ENCODE results near the gene ARHGAP21.
A peak's percentile ranks its signal among the peaks of the same experiment; 100 is the strongest.
"Not testable (repeated sequence)": the region's sequence is repeated elsewhere in the genome, so short reads cannot be mapped to it uniquely, and the experiment has no call there.

ARHGAP21 gene

GRCh38 chr10:24642921-24643678 lies 80.6 kb downstream of the ARHGAP21 start:
- peak; percentile 81 for DNase-seq (ENCODE audit: low read depth)
- in situ Hi-C loops (cut with HindIII; ENCODE audit: low sequenced_read_pairs) = no loop called here
- peak; percentile 65 for TF ChIP-seq CTCF (IDR thresholded peaks at IDR 0.05; ENCODE audit: low read depth, low read length, missing control alignments)
- no peak overlapping the region for H3K4me3 ChIP-seq (ENCODE audit: low read depth, low read length)

- H3K4me3 ChIP-seq (ENCODE audit: low read depth, low read length) = no peak overlapping the region
- no peak for TF ChIP-seq CTCF (IDR thresholded peaks at IDR 0.05; ENCODE audit: low read depth, low read length, missing control alignments)
- no peak for DNase-seq (ENCODE audit: low read depth)
- in situ Hi-C loops (cut with HindIII; ENCODE audit: low sequenced_read_pairs) = no loop called here
Measured at GRCh38 chr10:24639124-24639523, 84.6 kb downstream of the ARHGAP21 start.

GRCh38 chr10:24625778-24626177 lies 97.9 kb downstream of the ARHGAP21 start:
- no peak for DNase-seq (ENCODE audit: low read depth)
- H3K4me3 ChIP-seq (ENCODE audit: low read depth, low read length) = no peak overlapping the region
- no peak for TF ChIP-seq CTCF (IDR thresholded peaks at IDR 0.05; ENCODE audit: low read depth, low read length, missing control alignments)
- in situ Hi-C loops (cut with HindIII; ENCODE audit: low sequenced_read_pairs) = no loop called here

GRCh38 chr10:24623383-24623782 lies 100.3 kb downstream of the ARHGAP21 start:
- in situ Hi-C loops (cut with HindIII; ENCODE audit: low sequenced_read_pairs) = no loop called here
- TF ChIP-seq CTCF (IDR thresholded peaks at IDR 0.05; ENCODE audit: low read depth, low read length, missing control alignments) = no peak

GRCh38 chr10:24622781-24623301 lies 100.8 kb downstream of the ARHGAP21 start:
- in situ Hi-C loops (cut with HindIII; ENCODE audit: low sequenced_read_pairs) = no loop called here
- H3K4me3 ChIP-seq (ENCODE audit: low read depth, low read length) = no peak overlapping the region
- TF ChIP-seq CTCF (IDR thresholded peaks at IDR 0.05; ENCODE audit: low read depth, low read length, missing control alignments) = no peak
- no peak for DNase-seq (ENCODE audit: low read depth)

More at GRCh38 chr10:24623383-24623782, 100.3 kb downstream of the ARHGAP21 start:
- no peak overlapping the region for H3K4me3 ChIP-seq (ENCODE audit: low read depth, low read length)
- no peak for DNase-seq (ENCODE audit: low read depth)

GRCh38 chr10:24621035-24621795 lies 102.5 kb downstream of the ARHGAP21 start:
- H3K4me3 ChIP-seq (ENCODE audit: low read depth, low read length); DNase-seq (ENCODE audit: low read depth); in situ Hi-C loops (cut with HindIII; ENCODE audit: low sequenced_read_pairs): not testable (repeated sequence)

- H3K4me3 ChIP-seq (ENCODE audit: low read depth, low read length); DNase-seq (ENCODE audit: low read depth); in situ Hi-C loops (cut with HindIII; ENCODE audit: low sequenced_read_pairs): not testable (repeated sequence)
Measured at GRCh38 chr10:24619994-24620310, 103.7 kb downstream of the ARHGAP21 start.

- H3K4me3 ChIP-seq (ENCODE audit: low read depth, low read length); in situ Hi-C loops (cut with HindIII; ENCODE audit: low sequenced_read_pairs); DNase-seq (ENCODE audit: low read depth): not testable (repeated sequence)
Measured at GRCh38 chr10:24619291-24619993, 104.2 kb downstream of the ARHGAP21 start.

All from astrocyte of the cerebellum (primary cell).